Activated CD4-positive, alpha-beta T cell treated with anti-CD3 and anti-CD28 coated beads, Interleukin-2, Interleukin-4, amounts not matched to agents 100 ng/mL and 50 ng/mL, durations not matched to agents 16 hours and 8 hours (primary cell): ENCODE data around the gene TRIM44.
"Not testable (repeated sequence)": the region's sequence is repeated elsewhere in the genome, so short reads cannot be mapped to it uniquely, and the experiment has no call there.

Experiments used
- DNase-seq: peaks from one replicate; pipeline ENCODE4 v3.0.0-alpha.2; 2020; ENCODE audit warnings: low spot score

The TRIM44 gene

GRCh38 chr11:35672608-35673007, 10.0 kb downstream of the TRIM44 start:
- DNase-seq: no peak

DNA sequence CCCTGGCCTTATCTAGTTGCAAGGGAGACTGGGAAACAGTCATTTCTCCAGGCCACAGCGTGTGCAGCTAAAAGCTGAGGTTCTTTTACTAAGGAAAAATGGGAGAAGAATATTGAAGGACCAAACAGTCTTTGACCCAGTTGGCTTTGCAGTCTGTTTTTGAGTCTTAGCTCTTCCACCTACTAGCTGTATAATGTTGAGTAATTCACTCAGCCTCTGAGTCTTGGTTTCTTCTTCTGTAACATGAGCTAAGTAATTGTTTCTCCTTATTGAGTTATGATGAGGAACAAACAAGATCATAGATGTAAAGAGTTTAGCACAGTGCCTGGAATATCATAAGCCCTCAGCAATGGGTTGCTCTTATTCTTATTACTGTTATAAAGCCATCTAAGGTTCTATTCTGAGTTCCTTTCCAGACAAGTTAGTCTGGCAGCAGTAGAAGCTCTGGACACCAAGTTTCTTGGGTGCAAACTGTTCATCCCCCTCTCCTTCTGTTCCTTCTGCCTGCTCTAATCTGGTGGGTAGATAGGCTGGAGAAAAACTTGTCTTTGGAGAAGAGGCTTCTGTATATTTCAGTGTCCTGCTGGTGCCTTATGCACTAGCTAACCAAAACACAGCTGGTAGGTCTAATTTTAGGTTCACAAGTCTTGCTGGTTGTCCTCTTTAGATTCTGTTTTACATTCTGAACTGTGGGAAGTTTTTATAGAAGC, 13.5 kb downstream of the TRIM44 start:
- no peak for DNase-seq

DNA sequence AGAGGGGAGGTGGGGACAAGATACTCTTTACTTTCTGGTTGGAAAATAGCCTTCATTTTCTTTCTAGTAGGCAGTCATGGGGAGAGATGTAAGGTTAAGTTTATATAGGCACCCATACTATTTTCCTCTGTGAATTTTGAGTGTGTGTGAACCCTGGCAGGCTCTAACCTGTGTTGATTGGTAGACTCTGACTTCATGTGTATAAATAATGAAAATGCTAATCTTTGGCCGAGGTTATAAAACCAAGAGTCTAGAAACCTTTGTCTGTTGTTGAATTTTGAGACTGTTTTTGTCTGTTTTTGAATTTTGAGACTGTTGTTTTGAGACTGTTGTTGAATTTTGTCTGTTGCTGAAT, 14.0 kb downstream of the TRIM44 start:
- no peak for DNase-seq

- no peak for DNase-seq
Observed at GRCh38 chr11:35677904-35678303, 15.3 kb downstream of the TRIM44 start.

- DNase-seq: no peak
Observed at GRCh38 chr11:35678471-35678870, 15.9 kb downstream of the TRIM44 start.

- no peak for DNase-seq
Observed at GRCh38 chr11:35678975-35679374, 16.4 kb downstream of the TRIM44 start.

- no peak for DNase-seq
Observed at GRCh38 chr11:35680506-35680905, 17.9 kb downstream of the TRIM44 start.

- peak; percentile 27 for DNase-seq
Observed at GRCh38 chr11:35681163-35681767, 18.7 kb downstream of the TRIM44 start.

DNA sequence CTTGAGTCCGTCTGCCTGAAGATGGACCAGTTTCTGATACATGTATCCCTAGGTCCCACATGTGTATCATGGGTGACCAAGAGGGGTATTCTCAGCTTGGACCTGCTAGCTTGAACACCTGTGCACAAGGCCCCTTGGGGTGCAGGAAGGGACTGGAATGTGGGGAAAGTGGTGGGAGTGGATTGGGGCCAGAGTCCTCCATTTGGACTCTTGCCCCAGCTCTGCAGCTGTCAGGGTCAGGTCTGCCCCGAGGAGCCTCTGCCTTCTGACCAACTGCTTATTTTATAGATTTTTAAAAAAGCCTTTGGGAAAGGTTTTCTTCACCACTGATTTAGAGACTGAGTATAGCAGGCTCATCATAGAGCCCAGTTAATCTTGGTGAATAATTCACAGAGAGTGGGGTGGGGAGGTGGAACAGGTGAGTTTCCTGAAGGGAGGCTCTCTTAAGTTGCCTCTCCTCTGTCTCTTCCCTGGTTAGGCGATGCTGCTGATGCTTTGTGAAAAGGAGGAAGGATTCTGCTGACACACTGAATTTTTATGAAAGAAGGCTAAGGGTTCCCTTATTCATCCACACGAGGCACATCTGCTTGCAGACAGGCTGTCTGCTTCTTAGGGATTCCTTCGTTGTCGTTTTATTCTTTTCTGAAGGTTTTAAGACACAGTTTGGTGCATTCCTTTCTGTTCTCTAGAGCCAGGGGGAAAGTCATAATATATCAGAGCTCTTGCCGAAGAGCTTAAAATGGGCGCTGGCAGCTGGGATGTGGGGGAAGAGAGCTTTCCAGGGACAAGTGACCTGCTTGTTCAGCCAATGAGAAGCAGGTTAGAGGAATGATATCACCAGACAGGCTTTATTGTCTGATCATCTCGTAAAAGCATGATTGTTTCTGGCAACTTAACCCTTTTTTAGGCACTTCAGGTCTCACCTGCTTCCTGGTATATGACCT, 19.9 kb downstream of the TRIM44 start:
- DNase-seq: no peak

DNA sequence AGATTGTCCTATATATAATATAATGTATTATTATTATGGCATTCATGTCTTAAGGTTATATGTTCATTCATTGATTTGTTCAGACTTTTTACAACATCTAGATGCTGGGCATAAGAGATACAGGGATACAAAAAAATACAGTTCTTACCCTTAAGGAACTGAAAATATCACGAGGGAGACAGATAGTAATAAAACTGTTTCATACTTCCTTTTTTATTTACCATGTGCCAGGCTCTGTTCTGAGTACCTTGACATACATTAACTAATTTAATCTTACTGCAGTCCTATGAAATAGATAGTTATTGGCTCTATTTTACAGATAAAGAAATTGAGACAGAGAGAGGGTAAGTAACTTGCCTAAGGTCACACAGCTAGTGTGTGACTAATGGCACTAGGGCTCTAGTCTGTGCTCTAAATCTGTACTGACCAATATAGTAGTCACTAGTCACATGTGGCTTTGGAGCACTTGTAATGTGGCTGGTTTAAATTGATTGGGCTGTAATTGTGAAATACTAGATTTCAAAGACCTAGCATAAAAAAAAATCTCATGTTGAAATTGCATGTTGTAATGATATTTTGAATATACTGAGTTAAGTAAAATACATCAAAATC, 21.3 kb downstream of the TRIM44 start:
- DNase-seq: no peak

DNA sequence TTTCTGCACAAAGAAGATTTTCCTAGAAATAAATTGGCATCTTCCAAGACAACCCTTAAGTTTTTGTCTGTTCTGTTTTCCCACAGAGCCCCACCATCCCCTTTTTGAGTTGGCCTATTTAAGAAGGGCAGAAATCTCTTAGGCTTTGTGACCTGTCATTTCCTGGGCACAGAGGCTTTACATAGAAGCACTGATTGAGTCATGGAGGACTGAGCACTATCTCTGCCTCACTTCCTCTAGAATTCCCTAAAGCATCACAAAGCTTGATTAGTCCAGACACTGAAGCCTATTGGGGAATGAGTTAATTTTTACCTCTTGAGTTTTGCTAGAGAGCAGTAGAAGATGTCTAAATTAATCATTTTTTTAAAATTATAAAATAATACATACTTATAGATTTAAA, 25.4 kb downstream of the TRIM44 start:
- DNase-seq: no peak

- no peak for DNase-seq
Observed at GRCh38 chr11:35689081-35689996, 26.8 kb downstream of the TRIM44 start.

- no peak for DNase-seq
Observed at GRCh38 chr11:35702126-35702525, 39.6 kb downstream of the TRIM44 start.

DNA sequence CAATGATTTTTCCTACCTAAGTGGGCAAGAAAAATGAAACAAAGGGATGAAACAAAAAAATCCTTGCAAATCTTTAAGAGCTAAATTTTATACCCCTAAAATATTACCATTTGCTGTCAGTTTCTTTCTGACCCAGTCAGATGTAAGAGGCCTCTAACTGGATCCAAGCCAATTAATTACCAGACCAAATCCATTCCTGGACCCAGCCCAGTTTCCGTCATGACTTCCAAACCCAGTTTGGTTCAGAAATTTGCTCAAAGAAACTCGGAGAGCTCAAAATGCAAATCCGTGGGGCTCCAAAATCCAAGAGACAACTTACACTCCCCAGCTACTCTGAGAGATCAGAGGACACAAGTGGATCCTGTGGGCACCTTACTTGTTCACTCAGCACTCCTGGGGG, 46.8 kb downstream of the TRIM44 start:
- no peak for DNase-seq

DNA sequence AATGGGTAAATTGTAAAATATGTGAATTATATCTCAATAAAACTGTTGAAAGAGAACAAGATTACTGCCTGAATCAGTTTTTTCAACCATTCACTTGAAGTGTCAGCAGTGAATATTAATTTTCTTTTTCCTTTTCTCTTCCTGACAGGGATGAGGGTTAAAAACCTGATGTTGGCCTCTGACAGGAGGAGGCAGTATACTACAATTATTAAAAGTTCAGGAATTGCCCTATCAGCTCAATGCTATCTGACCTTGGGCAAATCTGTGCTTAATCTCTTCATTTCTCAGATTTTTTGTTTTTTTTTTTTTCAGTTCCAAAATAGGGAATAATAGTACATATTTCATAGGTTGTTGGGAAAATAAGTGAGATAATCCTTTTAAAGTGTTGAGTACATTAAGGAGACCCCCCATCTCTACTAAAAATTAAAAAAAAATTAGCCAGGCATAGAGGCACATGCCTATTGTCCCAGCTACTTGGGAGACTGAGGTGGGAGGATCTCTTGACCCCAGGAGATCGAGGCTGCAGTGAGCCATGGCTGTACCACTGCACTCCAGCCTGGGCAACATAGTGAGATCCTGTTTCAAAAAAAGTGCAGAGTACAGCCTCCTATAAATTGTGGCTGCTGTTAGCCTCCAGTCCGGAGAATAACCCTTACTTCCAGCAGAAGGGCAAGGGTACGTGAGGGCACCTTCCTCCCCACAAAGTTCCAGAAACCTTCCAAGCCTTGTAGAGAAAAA, 48.8 kb downstream of the TRIM44 start:
- no peak for DNase-seq

DNA sequence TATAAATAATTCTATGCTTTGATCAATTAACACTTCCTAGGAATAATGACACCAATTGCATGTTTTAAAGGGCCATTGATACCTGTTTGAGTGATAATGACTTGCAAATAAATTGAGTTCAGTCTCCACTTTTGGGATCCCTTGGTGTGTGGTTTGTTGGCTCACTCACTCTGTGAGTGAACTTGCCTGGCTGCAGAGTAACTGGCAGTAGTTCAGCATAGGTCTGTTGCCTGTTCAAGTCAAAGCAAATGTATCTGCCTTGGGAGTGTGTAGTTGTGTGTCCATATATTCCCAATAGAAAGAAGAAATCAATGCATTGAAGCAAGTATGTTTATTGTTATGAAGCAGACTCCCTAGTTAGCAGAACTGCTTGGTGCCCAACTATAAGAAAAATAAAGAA, 49.3 kb downstream of the TRIM44 start:
- no peak for DNase-seq

- DNase-seq: no peak
Observed at GRCh38 chr11:35712533-35712932, 50.0 kb downstream of the TRIM44 start.

GRCh38 chr11:35714882-35715627, 52.5 kb downstream of the TRIM44 start:
- peak; percentile 15 for DNase-seq

GRCh38 chr11:35715677-35716076, 53.1 kb downstream of the TRIM44 start:
- not testable (repeated sequence) for DNase-seq

GRCh38 chr11:35717043-35717442, 54.5 kb downstream of the TRIM44 start:
- DNase-seq: no peak
